Trophoblast cell (in vitro differentiated cells and primary cell): ENCODE data around the gene SEC61B.
A peak's percentile ranks its signal among the peaks of the same experiment; 100 is the strongest.

ENCODE experiments used
- DNase-seq, 2 donors: peaks; one replicate each; pipeline ENCODE4 v3.0.0-alpha.2; 2016
- H2AFZ ChIP-seq: 2 replicates; pipeline ENCODE4 v1.6.1; 2013; ENCODE audit warnings: low read length, moderate library complexity, mild to moderate bottlenecking; ENCODE audit not compliant: insufficient read depth, poor library complexity
- H2AK5ac ChIP-seq: 2 replicates; pipeline ENCODE4 v1.6.1; 2013; ENCODE audit warnings: mild to moderate bottlenecking, low read length
- H2BK120ac ChIP-seq: 2 replicates; pipeline ENCODE4 v1.6.1; 2013; ENCODE audit warnings: low read length, mild to moderate bottlenecking, moderate library complexity; ENCODE audit not compliant: insufficient read depth, poor library complexity
- H2BK12ac ChIP-seq: 2 replicates; pipeline ENCODE4 v1.6.1; 2013; ENCODE audit warnings: mild to moderate bottlenecking, low read length, moderate library complexity
- H2BK5ac ChIP-seq: 2 replicates; pipeline ENCODE4 v1.6.1; 2013; ENCODE audit warnings: low read length, low read depth, moderate library complexity, mild to moderate bottlenecking; ENCODE audit not compliant: poor library complexity
- H3K14ac ChIP-seq: 2 replicates; pipeline ENCODE4 v1.6.1; 2013; ENCODE audit warnings: mild to moderate bottlenecking, low read length
- H3K18ac ChIP-seq: 2 replicates; pipeline ENCODE4 v1.6.1; 2013; ENCODE audit warnings: mild to moderate bottlenecking, low read length
- H3K23ac ChIP-seq: 2 replicates; pipeline ENCODE4 v1.6.1; 2013; ENCODE audit warnings: low read length
- H3K27ac ChIP-seq: 2 replicates; pipeline ENCODE4 v1.5.1; 2013; ENCODE audit warnings: low read depth, mild to moderate bottlenecking, inconsistent platforms, low read length, moderate library complexity
- H3K27me3 ChIP-seq: 2 replicates; pipeline ENCODE4 v1.6.1; 2013; ENCODE audit warnings: inconsistent platforms, mild to moderate bottlenecking, low read length, moderate library complexity; ENCODE audit not compliant: insufficient read depth
- H3K36me3 ChIP-seq, 2 experiments: 1 replicate in 1 of 2; 2 replicates in 1 of 2; pipeline ENCODE4 v1.6.1; 2013; ENCODE audit warnings: low read length in 2 of 2, mild to moderate bottlenecking in 2 of 2, moderate library complexity in 1 of 2; ENCODE audit not compliant: insufficient read depth in 2 of 2, control insufficient read depth in 1 of 2
- H3K4ac ChIP-seq: 2 replicates; pipeline ENCODE4 v1.6.1; 2013; ENCODE audit warnings: low read depth, mild to moderate bottlenecking, low read length, moderate library complexity
- H3K4me1 ChIP-seq, 2 experiments: 1 replicate in 1 of 2; 2 replicates in 1 of 2; pipeline ENCODE4 v1.6.1; 2013; ENCODE audit warnings: low read length in 2 of 2, mild to moderate bottlenecking in 2 of 2, moderate library complexity in 1 of 2; ENCODE audit not compliant: insufficient read depth in 2 of 2, control insufficient read depth in 1 of 2
- H3K4me2 ChIP-seq: 2 replicates; pipeline ENCODE4 v1.6.1; 2013; ENCODE audit warnings: inconsistent platforms, mild to moderate bottlenecking, low read length, moderate library complexity
- H3K4me3 ChIP-seq: 2 replicates; pipeline ENCODE4 v1.5.1; 2013; ENCODE audit warnings: mild to moderate bottlenecking, low read depth, low read length, inconsistent platforms
- H3K79me1 ChIP-seq: one replicate; pipeline ENCODE4 v1.6.1; 2013; ENCODE audit warnings: low read length
- H3K79me2 ChIP-seq: 2 replicates; pipeline ENCODE4 v1.6.1; 2013; ENCODE audit warnings: low read length, mild to moderate bottlenecking; ENCODE audit not compliant: control insufficient read depth, insufficient read depth, poor library complexity
- H3K9ac ChIP-seq: 2 replicates; pipeline ENCODE4 v1.6.1; 2013; ENCODE audit warnings: mild to moderate bottlenecking, low read length
- H3K9me3 ChIP-seq: 2 replicates; pipeline ENCODE4 v1.6.1; 2013; ENCODE audit warnings: low read depth, mild to moderate bottlenecking, control low read depth, inconsistent platforms, low read length; ENCODE audit not compliant: insufficient read depth
- H4K12ac ChIP-seq: 2 replicates; pipeline ENCODE4 v1.6.1; 2013; ENCODE audit warnings: low read depth, mild to moderate bottlenecking, low read length, moderate library complexity
- H4K8ac ChIP-seq: 2 replicates; pipeline ENCODE4 v1.6.1; 2013; ENCODE audit warnings: low read depth, mild to moderate bottlenecking, low read length, moderate library complexity
- H4K91ac ChIP-seq: one replicate; pipeline ENCODE4 v1.6.1; 2013; ENCODE audit warnings: low read depth, mild to moderate bottlenecking, low read length, moderate library complexity
- WGBS: extraction: QIAGEN DNeasy Blood & Tissue Kit; methylation state at CpG from one replicate; pipeline ENCODE4 v1.1.7; 2013; ENCODE audit warnings: missing lambda C conversion rate; ENCODE audit not compliant: insufficient read length, insufficient coverage; ENCODE audit errors: extremely low coverage; 5-methylcytosine and 5-hydroxymethylcytosine counted together

SEC61B gene

DNA sequence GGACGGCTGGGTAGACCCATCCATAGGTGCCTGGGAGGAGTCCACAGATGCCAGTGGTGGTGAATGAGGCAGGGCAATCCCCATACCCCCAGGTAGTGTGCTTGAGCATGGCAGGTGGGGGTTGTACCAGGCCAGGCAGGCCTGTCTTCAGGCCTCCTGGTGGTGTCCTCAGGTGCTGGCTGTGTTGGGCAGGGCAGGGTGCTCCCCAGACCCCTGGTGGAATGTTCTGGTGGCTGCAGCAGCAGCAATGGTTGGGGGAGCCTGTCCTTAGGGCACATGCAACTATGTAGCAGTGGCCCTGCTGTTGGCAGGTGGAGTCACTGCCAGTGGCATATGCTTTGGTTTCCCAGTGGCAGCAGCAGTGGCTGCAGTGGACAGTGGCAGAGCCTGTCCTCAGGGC is 10.3 kb upstream of the SEC61B start:
- Histone ChIP-seq H3K9ac (no peak overlapping the region), H4K91ac (no peak overlapping the region), H3K23ac (no peak overlapping the region), H2BK5ac (no peak overlapping the region), H3K18ac (no peak overlapping the region), H3K79me1 (no peaks in the 10 kb centered on the region), H3K4me3 (peak overlapping the region; percentile 14), H2AK5ac (no peak overlapping the region), H3K27ac (no peak overlapping the region), H3K4me1 (no peaks in the 10 kb centered on the region), H2BK120ac (no peak overlapping the region), H3K14ac (no peak overlapping the region), H4K12ac (no peak overlapping the region), H2AFZ (no peak overlapping the region), H3K9me3 (peaks cover 4% of the 10 kb centered on the region), H3K79me2 (no peaks in the 10 kb centered on the region), H2BK12ac (no peak overlapping the region), H3K4ac (no peak overlapping the region), H3K27me3 (no peaks in the 10 kb centered on the region), H3K4me2 (no peak overlapping the region), H4K8ac (no peak overlapping the region), H3K36me3 (peaks cover 0 to 1% of the 10 kb centered on the region in 2 experiments)
- DNase-seq = no peak
- WGBS = no CpG with 5 or more reads among the region's 1 CpG

DNA sequence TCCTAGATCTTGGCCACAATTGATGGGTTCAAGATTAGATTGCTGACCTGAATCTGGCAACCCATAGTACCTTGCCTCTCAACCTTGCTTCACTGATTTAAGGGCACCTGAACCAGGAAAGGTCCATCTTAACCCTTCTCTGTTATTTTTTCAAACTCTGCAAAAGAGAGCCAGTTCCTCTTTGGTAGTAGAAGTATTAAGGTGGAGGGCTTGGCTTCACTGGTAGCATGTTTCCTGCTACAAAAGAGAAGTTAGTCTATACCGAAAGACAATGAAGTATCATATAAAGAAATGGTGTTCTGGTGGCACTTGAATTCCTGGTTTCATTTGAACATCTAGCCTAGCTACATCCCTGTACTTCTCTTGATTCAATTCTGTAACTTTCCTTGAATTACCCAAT is 8.9 kb upstream of the SEC61B start:
- Histone ChIP-seq H3K14ac (no peak overlapping the region), H2BK5ac (no peak overlapping the region), H3K79me2 (no peaks in the 10 kb centered on the region), H3K4ac (no peak overlapping the region), H4K91ac (no peak overlapping the region), H3K36me3 (peaks cover 4 to 6% of the 10 kb centered on the region in 2 experiments), H3K27me3 (no peaks in the 10 kb centered on the region), H2AFZ (no peak overlapping the region), H3K9me3 (peaks cover 4% of the 10 kb centered on the region), H4K8ac (no peak overlapping the region), H3K79me1 (no peaks in the 10 kb centered on the region), H3K4me3 (no peak overlapping the region), H3K23ac (no peak overlapping the region), H3K27ac (no peak overlapping the region), H3K4me2 (no peak overlapping the region), H2BK12ac (no peak overlapping the region), H4K12ac (no peak overlapping the region), H2BK120ac (no peak overlapping the region), H3K18ac (no peak overlapping the region), H3K9ac (no peak overlapping the region), H2AK5ac (no peak overlapping the region), H3K4me1 (no peaks in the 10 kb centered on the region)
- DNase-seq = no peak
- WGBS = no CpG with 5 or more reads among the region's 1 CpG

DNA sequence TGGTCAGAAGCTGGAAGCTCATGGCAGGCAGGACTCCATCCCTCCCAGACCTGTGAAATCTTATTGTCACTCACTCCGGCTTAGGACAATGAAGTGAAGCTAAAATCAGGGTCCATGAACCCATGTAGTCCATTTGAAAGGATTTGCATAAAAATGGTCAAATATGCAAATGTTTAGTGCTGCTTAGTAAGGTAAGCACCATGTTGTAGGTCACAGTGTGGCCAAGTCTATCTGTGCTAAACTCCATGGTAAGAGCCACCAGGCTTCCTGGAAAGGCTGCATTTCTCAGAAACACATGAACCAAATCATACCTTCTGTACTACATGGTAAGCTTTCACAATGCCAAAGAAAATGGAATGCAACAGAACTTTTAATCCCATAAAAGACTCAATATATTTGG is 6.0 kb upstream of the SEC61B start:
- Histone ChIP-seq H4K8ac (no peak overlapping the region), H3K79me1 (no peaks in the 10 kb centered on the region), H2AK5ac (no peak overlapping the region), H3K14ac (no peak overlapping the region), H2AFZ (no peak overlapping the region), H4K91ac (no peak overlapping the region), H2BK120ac (no peak overlapping the region), H3K27ac (no peak overlapping the region), H3K4me1 (no peaks in the 10 kb centered on the region), H3K27me3 (no peaks in the 10 kb centered on the region), H3K79me2 (peaks cover 2% of the 10 kb centered on the region), H3K4me2 (no peak overlapping the region), H3K36me3 (peaks cover 4 to 11% of the 10 kb centered on the region in 2 experiments), H3K18ac (no peak overlapping the region), H2BK12ac (no peak overlapping the region), H3K9me3 (peaks cover 4% of the 10 kb centered on the region), H4K12ac (no peak overlapping the region), H3K23ac (no peak overlapping the region), H3K4me3 (no peak overlapping the region), H3K9ac (no peak overlapping the region), H3K4ac (no peak overlapping the region), H2BK5ac (no peak overlapping the region)
- no peak for DNase-seq
- no CpG with 5 or more reads among the region's 1 CpG for WGBS

DNA sequence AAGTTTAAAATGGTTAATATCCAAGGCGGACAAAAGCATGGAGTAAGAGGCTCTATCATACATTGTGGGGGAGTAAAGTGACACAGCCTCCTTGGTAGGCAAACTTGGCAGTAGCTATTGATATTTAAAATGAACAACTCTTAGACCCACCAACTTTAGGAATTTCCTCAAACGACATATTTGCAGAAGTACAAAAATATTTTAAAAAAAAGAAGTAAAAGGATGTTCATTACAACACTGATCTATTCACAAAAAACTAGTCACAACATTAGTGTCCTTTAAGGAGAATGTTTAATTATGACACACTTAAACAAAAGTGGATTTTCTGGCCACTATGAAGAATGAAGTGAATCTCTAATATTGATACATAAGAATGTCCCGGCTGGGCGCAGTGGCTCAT is 2.1 kb upstream of the SEC61B start:
- H3K23ac ChIP-seq = no peak overlapping the region
- H2BK5ac ChIP-seq = no peak overlapping the region
- H2AK5ac ChIP-seq = no peak overlapping the region
- H4K12ac ChIP-seq = no peak overlapping the region
- peak in 1 of 2 donors; percentile 4 for DNase-seq
- H3K36me3 ChIP-seq = peaks cover 4 to 14% of the 10 kb centered on the region in 2 experiments
- no peak overlapping the region for H3K9ac ChIP-seq
- H3K79me2 ChIP-seq = peaks cover 15% of the 10 kb centered on the region
- H3K4ac ChIP-seq = no peak overlapping the region
- no CpG with 5 or more reads among the region's 4 CpGs for WGBS
- no peaks in the 10 kb centered on the region for H3K4me1 ChIP-seq
- no peak overlapping the region for H3K4me3 ChIP-seq
- no peak overlapping the region for H4K91ac ChIP-seq
- no peaks in the 10 kb centered on the region for H3K9me3 ChIP-seq
- H3K27me3 ChIP-seq = no peaks in the 10 kb centered on the region
- H4K8ac ChIP-seq = no peak overlapping the region
- no peak overlapping the region for H2BK12ac ChIP-seq
- H3K18ac ChIP-seq = no peak overlapping the region
- H3K27ac ChIP-seq = no peak overlapping the region
- H2AFZ ChIP-seq = no peak overlapping the region
- no peak overlapping the region for H3K4me2 ChIP-seq
- no peak overlapping the region for H3K14ac ChIP-seq
- H3K79me1 ChIP-seq = peaks cover 12% of the 10 kb centered on the region
- H2BK120ac ChIP-seq = no peak overlapping the region
